Activated CD4-positive, alpha-beta T cell treated with anti-CD3 and anti-CD28 coated beads for 1 hour (primary cell): Measurements from ENCODE around the gene PDRG1.
A peak's percentile ranks its signal among the peaks of the same experiment; 100 is the strongest.

Experiments
- DNase-seq: peaks from one replicate; pipeline ENCODE4 v3.0.0-alpha.2; 2020

The PDRG1 gene

GRCh38 chr20:31951530-31952453 is at the start of gene PDRG1:
Gene PDRG1 (minus strand): TSS chr20:31952046. CDS start chr20:31951961, 85 bp downstream.
- DNase-seq, result peak; percentile 96

DNA sequence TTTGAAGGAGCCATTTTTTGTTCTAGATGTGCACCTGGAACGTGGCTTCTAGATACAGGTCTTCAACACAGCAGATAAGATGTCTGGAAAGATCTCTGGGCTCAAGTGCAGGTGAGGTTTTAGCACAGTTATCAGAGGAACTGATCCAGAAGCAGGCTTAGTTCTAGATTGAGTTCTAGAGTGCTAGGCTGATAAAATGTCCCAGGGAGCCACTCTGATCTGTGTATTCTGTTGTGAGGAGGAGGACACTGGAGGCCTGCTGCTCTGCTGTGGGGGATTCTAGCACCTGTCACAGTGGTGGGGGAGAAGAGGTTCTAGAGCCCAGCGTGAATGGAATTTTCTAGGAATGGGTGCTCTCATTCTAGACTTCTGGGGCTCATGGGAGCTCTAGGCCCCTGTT is 46.4 kb upstream of the PDRG1 start:
- DNase-seq, result no peak

DNA sequence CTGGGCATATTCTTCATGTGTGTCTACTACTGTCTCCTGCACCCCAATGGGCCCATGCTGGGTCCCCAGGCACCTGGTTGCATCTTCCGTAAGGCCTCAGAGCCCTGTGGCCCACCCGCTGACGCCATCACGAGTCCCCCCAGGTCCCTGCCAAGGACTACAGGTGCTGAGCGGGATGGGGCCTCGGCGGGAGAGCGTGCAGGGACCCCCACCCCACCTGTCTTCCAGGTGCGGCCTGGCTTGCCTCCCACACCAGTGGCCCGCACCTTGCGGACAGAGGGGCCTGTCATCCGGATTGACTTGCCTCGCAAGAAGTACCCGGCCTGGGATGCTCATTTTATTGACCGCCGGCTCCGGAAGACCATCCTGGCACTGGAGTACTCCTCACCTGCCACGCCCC is 45.1 kb upstream of the PDRG1 start:
- no peak for DNase-seq

GRCh38 chr20:31992086-31992485 is 40.2 kb upstream of the PDRG1 start:
- no peak for DNase-seq

DNA sequence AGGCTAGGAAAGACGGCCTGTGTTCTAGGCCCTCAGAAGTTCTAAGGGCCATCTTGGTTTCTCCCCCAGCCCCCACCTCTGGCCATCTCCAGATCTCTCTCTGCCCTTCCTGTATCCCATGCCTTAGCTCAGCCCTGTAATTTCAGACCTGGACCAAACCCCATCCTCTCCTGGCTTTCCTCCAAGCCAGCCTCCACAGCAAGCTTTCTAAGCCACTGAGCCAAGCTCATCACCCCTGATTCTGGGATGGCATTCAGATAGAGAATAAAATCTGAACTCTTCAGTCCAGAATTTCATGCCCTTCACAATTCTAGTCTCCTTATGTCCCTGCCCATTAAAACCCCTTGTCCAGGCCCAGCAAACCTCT is 39.5 kb upstream of the PDRG1 start:
- DNase-seq, result no peak

- no peak for DNase-seq
Observed at GRCh38 chr20:31990641-31991338, 38.9 kb upstream of the PDRG1 start.

- DNase-seq, result no peak
Observed at GRCh38 chr20:31989030-31989645, 37.3 kb upstream of the PDRG1 start.

DNA sequence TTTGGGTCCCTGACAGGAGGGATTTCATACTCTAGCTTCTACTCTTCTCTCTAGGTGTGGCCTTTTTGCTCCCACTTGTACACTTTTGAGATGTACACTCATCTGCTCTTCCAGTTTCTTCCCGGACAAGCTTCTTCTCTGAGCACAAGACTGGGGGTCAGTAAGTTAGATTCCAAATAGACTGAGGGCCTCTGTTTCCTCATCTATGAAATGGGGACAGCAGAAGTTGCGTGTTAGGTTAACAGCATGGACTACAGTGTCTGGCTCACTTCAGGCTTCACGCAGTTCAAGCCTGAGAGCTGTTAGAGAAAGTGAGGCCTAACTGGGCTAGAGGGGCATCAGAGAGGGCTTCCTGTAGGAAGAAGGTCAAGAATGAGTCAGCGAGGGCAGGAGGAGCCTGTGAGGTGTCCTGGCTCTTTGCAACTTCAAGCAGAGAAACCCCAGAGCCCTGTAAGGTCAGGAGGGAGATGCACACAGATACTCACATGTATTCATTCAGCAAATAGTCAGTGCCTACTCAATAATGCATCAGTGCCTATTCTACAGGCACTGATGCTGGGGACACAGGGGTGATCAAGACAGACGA is 36.7 kb upstream of the PDRG1 start:
- DNase-seq, result no peak

DNA sequence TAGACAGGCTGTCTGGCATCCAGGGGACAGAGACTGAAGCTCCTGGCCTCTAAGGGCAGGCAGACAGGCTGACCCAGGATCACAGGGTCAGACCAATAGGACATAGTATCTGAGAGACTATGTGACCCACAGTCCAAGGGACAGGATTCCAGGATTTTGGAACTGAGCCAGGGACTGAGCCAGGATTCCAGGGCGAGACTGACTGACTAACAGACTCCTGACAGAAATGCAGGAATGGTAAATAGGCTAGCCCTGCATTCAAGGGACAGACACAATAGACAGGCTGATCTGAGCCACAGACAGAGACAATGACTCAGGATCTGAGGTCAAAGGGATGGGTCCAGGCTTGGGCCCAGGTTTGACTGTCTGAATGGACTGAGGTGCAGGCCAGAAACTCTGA is 35.9 kb upstream of the PDRG1 start:
- no peak for DNase-seq

DNA sequence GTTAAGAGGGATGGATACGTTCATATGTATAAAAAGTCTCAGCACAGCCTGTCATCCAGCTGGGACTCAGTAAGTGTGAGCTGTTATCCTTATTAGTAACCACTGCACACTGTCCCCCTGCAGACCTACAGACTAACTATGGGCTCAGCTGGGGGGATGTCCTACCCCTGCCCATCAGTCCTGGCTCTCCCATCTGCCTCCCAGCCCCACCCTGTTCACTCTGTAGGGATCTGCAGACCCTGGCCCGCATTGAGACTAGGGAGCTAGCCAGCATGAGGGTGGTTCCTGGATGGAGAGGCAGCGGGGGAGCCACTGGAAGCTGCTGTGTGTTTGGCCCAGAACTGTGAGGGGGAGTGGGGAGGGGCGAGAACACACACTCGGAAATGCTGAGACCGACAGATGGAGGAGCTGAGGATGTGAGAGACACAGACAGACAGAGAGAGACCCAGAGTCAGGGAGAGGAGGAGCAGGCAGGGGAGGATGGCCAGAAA is 33.2 kb upstream of the PDRG1 start:
- DNase-seq, result no peak

- no peak for DNase-seq
Observed at GRCh38 chr20:31981784-31982183, 29.9 kb upstream of the PDRG1 start.

- no peak for DNase-seq
Observed at GRCh38 chr20:31979713-31980426, 28.0 kb upstream of the PDRG1 start.

- DNase-seq, result no peak
Observed at GRCh38 chr20:31977080-31977479, 25.2 kb upstream of the PDRG1 start.

GRCh38 chr20:31975874-31976273 is 24.0 kb upstream of the PDRG1 start:
- DNase-seq, result no peak

GRCh38 chr20:31974951-31975487 is 23.2 kb upstream of the PDRG1 start:
- DNase-seq, result no peak

DNA sequence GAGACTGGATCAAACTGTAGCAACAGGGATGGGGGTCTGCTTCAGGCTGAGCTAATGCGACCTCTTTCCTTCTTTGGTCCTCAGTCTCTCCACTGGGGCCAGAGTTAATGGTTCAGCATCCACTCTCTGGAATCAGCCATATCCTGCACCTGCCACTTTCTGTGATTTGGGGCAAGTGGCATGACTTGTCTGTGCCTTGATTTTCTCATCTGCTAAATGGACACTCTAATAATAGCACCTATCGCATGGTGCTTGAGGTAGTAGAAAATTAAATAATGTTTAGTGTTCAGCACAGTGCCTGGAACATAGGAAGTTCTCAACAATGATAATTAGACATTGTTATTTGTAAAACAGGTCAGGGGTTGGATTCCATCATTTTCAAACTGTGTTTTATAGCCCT is 22.4 kb upstream of the PDRG1 start:
- no peak for DNase-seq

DNA sequence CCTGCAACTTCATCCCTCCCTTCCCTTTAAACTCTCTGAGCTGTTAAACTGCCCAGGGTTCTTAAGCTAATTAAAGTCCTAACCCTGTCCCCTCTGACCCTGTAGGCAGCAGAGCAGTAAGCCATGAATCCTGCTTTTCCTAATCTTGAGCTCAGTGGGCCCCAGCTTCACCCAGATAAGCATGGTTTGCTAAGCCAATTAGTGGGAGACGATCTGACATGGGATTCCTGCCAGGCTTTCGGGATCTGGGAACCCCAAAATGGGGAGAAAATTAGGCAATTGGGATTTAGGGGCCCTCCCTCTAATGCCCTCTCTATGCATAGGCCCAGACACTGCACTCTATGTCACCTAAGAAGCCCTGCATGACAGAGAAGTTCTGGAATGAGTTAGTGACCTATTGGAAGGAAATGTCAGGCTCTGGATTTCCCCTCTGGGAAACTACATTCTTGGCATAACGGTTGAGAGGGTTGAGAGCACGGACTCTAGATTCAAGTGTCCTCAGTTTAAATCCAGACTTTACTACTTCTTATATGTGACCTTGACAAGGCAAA is 20.7 kb upstream of the PDRG1 start:
- DNase-seq, result no peak

- DNase-seq, result no peak
Observed at GRCh38 chr20:31969991-31970390, 18.1 kb upstream of the PDRG1 start.

DNA sequence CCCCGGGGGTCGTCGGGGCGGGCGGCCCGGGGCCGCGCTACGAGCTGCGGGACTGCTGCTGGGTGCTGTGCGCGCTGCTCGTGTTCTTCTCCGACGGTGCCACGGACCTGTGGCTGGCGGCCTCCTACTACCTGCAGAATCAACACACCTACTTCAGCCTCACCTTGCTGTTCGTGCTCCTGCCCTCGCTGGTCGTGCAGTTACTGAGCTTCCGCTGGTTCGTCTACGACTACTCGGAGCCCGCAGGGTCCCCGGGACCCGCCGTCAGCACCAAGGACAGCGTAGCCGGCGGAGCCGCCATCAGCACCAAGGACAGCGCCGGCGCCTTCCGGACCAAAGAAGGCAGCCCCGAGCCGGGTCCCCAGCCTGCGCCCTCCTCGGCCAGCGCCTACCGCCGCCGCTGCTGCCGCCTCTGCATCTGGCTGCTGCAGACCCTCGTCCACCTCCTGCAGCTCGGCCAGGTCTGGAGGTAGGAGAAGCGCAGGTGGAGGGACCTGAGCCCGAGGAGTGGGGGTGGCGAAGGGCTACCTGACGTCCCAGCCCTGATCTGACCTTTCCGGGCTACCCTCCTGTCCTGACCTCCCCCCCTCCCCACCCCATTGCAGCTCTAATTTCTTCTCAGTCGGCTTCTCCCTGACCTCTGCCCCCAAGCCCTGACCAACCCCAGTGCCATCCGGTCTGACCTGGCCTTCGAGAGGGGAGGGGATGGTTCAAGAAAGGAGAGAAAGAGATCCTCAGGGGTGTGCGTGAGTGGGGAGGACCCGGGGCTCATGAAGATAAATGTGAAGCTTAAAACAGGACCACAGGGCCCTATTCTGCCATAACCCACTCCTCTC is 16.7 kb upstream of the PDRG1 start:
- DNase-seq, result peak; percentile 66

DNA sequence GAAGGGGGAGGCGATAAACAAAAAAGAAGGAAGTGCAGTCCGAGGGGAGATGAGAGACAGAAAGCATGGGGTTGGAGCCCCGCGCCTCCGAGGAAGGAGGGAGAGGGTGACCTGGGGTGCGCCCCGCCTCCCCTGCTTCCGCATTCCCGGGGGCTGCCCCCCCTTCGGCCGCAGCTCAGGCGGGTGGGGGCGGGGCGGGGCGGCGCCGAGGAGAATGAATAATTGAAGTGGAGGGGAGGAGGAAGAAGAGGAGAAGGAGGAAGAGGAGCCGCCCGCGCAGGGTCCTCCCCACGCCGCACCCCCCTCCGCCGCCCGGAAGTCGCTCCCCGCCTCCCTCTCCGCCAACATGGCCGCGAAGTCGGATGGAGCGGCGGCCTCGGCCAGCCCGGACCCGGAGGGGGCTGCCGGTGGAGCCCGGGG is 16.0 kb upstream of the PDRG1 start, which contains the start of gene XKR7:
Gene XKR7, plus strand, starts transcription at position 322 of the 420 bp plus-strand sequence. Its CDS starts 25 bp downstream, at position 347.
- DNase-seq, result no peak
